Epithelial cell of prostate (primary cell): ENCODE measurements around the gene TOP1.

Experiments used
- DNase-seq: peaks from one replicate; pipeline ENCODE4 v3.0.0-alpha.2; 2011; ENCODE audit warnings: low read depth, low spot score
- H3K27ac ChIP-seq: fragments of 450-650 bp; 2 replicates; pipeline ENCODE4 v1.5.1; 2017; ENCODE audit warnings: mild to moderate bottlenecking

Gene TOP1

DNA sequence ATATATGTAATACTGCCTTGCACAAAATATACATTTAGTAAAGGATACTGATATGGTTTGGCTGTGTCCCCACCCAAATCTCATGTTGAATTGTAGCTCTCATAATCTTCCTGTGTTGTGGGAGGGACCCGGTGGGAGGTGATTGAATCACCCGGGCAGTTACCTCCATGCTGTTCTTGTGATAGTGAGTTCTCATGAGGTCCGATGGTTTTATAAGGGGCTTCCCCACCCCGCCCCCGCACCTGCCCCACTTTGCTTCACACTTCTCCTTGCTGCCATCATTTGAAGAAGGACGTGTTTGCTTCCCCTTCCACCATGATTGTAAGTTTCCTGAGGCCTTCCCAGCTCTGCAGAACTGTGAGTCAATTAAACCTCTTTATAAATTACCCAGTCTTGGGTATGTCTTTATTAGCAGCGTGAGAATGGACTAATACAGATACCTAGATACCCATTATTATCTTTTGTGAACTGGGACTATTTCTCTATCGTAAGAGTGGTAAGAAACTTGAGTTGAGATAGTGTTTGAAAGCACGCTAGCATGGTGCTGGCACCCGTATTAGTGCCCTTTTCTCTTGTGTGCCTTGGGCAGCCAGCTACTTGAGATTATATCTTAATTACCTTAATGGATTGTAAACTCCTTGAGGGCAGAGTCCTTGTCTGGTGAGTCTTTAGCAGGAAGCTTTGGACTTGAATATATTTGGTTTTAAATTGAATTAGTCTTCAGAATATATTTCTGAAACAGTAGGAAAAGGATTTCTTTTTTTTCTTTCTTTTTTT lies 25.6 kb downstream of the TOP1 start:
- no peak overlapping the region for H3K27ac ChIP-seq
- no peak for DNase-seq

DNA sequence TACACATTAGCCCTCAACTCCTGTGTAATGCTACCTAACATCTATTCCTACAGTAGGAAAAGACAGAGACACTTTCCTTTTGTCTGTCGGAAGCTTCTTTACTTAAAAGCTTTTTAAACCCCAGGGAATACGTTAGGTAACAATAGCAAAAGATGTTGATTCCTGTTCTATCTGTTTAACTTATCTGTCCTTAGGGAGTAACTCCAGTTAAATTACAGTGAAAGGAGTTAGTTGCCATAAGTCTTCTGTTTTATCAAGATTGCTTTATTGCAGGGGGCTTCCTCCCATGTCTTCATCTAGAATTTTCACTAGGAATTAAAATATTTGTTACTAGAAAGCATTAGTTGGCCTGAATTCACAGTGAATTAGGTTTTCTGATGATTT lies 26.2 kb downstream of the TOP1 start:
- DNase-seq = no peak
- no peak overlapping the region for H3K27ac ChIP-seq

DNA sequence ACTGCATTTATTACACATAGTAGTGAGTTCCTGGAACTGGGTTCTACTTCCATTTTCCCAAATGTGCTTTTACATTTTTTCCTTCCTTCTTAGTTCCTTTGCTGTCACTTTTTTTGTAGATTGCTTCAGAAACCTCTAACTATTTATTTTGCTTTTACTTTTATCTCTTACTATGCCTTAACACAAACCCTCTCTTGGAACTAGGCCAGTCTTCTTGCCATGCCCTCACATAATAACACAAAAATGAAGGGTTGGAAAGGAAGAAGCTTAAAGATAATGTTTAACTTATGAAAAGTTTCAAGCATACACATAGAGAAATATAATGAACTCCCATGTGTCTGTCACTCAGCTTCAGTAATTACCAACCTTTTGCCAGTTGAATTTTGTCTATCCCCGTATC lies 27.1 kb downstream of the TOP1 start:
- DNase-seq = no peak
- H3K27ac ChIP-seq = peak overlapping the region; percentile 1

DNA sequence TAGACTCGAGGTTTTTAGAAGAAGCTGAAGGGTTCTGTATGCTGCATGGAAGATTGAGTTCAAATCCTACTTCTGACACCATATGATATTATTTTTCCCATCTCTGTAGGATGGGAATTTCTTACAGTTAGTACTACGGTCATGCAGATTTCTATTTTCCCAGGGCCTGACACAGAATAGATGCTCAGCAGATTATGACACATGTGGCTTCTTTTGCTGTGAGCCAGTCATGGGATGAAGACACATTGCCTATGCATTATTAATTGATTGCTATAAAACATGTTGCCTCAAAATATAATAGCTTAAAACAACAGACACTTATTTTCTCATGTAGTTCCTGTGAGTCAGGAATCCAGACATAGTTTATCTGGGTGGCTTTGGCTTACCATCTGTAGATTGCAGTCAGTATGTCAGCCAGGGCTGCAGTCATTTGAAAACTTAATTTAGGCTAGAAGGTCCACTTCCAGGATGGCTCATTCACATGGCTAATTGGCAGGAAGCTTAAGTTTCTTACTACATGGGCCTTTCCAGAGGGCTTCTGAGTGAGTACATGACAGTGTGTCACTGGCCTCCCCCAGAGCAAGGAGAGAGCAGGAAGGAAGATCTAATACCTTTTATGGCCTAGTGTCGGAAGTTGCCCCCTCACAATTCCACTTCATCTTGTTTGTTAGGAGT lies 29.5 kb downstream of the TOP1 start:
- no peak for DNase-seq
- H3K27ac ChIP-seq = peak overlapping the region; percentile 30

DNA sequence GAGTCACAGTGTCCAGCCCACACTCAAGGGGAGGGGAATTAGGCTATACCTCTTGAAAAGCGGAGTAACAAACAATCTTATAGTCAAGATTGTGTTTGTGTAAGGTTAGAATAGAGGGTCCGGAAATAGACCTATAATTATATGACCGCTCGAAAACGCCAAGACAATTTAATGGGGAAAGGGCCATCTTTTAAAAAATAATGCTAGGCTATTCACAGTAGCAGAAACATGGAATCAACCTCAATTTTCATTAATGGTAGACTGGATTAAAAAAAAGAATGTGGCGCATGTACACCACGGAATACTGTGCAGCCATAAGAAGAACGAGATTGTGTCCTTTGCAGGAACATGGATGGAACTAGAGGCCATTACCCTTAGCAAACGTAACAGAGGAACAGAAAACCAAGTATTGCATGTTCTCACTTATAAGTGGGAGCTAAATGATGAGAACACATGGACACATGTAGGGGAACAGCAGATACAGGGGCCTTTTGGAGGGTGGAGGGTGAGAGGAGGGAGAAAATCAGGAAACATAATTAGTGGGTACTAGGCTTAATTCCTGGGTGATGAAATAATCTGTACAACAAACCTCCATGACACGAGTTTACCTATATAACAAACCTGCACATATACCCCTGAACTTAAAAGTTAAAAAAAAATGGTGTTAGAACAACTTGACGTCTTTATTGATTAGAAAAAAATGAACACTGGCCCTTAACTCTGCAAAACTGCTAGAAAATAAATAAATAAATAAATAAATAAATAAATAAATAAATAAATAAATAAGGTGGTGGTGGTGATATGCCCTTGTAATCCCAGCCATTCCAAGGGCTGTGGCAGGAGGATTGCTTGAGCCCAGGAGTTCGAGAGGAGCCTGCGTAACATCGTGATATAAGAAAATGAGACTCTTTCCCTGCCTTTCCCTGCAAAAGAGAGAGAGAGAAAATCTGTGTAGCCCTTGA lies 30.3 kb downstream of the TOP1 start:
- DNase-seq = no peak
- H3K27ac ChIP-seq = peak overlapping the region; percentile 30

DNA sequence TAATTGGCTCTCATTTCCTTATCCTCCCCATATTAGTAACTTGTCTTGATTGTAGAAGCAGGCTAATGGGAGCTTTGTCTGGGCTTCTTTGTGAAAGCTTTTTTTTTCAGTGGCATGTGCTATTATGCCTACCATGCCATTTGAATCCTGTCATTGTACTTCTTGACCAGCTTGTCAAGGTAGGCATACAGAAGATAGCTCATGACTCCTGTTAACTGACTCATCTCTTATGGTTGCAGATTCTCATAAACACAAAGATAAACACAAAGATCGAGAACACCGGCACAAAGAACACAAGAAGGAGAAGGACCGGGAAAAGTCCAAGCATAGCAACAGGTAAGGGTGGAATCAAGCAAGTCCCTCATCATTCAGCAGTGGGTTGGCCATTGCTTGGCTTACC lies 32.5 kb downstream of the TOP1 start:
- DNase-seq = no peak
- H3K27ac ChIP-seq = peak overlapping the region; percentile 20

DNA sequence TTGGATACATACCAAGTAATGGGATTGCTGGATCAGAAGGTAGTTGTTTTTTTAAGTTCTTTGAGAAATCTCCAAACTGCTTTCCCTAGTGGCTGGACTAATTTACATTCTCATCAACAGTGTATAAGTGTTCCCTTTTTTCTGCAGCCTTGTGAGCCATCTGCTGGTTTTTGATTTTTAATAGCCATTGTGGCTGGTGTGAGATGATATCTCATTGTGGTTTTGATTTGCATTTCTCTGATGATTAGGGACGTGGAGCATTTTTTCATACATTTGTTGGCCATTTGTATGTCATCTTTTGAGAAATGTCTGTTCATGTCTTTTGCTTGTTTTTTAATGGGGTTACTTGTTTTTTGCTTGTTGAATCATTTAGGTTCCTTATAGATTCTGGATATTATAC lies 34.8 kb downstream of the TOP1 start:
- no peak for DNase-seq

DNA sequence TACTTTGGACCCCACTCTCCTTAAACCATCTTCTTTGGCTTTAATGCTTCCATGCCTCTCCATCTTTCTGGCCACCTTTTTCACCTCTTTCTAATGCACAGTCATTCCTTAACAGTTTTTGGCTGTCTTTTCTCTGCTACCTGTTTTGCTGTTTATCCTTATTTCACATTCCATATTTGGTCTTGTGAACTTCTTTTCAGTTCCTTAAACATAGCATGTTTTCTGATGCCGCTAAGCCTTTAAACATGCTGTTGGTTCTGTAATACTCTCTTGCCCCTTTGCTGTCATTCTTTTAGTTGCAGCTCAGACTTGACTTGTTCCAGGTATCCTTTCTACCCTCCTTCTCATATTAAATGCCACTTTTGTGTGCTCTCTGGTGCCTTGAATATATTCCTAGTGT lies 35.8 kb downstream of the TOP1 start:
- no peak for DNase-seq
- no peak overlapping the region for H3K27ac ChIP-seq

More for the DNA sequence above, 34.8 kb downstream of the TOP1 start:
- H3K27ac ChIP-seq = no peak overlapping the region

DNA sequence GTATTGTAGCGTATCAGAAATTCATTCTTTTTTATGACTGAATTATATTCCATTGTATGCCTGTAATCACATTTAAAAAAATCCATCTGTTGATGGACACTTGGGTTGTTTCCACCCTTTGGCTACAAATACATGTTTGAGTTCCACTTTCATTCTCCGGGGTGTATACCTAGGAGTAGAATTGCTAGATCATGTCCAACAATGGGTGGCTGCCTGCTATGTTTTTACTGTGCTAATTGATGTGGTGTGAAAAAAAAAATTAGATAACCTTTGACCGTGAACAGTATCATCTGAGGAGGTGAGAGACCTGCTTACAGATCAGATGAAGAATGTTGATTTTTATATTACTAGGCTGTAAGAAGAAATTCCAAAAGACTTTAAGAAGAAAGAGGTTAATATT lies 37.1 kb downstream of the TOP1 start:
- DNase-seq = no peak
- no peak overlapping the region for H3K27ac ChIP-seq

DNA sequence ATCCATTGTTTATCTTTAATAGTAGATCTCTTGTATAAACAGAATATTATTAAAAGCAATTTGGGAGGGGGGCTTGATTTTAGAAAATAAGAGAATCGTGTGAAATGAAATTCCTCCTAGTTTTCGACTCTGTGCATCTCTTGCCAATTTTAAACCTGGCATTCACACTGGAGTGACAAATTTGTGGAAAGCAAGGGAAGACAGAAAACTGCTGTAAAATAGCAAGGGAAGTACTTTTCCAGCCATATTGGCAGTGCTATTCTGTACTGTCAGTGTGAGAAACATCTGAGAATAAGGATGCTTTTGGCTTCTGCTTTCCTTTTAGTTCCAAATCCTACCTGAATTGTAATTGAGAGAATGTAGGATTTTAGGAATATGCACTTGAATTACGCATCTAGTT lies 40.2 kb downstream of the TOP1 start:
- no peak for DNase-seq
- H3K27ac ChIP-seq = no peak overlapping the region

DNA sequence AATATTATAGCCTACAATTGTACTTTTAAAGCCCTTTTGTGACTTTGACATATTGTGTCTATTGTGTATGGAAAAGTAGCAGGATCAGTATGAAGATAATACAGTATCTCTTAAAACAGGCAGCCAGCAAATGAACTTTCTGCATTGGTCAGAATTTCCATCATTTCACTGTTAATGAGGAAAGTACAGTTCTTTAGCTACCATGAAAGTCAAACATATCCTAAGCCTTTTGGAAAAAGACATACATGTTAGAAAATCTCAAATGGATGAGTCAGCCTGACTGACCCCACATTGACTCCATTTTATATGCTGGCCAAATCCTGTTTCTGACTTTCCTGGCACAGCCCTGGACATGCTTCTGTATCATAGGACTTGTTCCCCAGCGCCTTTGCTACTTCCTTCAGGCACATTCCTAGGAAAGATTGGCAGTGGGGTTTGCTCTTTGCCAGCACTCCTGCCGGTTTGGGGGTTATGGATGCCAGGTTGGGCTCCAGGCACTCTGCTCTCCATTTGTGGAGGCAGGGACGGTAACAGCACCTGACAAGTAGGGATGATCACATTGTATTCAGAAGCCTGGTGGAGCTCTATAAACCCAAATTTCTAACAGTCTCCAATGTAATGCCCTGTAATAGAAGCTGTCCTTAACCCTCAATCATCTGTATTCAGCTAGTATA lies 43.7 kb downstream of the TOP1 start:
- DNase-seq = peak; percentile 39

DNA sequence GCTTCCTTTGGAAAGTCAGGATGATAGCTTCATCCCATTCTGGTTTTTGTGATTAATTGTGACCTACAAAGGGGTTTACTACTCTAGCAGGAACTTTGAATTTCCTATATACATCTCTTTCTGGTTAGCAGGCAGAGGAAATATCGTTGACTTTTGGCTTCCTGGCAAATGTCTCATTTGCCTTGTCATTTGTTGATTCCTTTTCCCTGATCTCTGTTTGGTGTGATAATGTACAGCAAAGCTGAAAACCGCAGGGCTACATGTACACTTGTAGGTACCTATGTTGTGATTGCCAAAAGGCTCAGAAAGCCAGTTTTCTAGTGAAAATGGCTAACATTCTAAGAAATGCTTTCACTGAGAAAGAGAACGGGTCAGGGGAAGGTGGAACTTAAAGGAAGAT lies 44.3 kb downstream of the TOP1 start:
- peak overlapping the region; percentile 52 for H3K27ac ChIP-seq
- DNase-seq = no peak

More for the DNA sequence above, 43.7 kb downstream of the TOP1 start:
- H3K27ac ChIP-seq = peak overlapping the region; percentile 52

DNA sequence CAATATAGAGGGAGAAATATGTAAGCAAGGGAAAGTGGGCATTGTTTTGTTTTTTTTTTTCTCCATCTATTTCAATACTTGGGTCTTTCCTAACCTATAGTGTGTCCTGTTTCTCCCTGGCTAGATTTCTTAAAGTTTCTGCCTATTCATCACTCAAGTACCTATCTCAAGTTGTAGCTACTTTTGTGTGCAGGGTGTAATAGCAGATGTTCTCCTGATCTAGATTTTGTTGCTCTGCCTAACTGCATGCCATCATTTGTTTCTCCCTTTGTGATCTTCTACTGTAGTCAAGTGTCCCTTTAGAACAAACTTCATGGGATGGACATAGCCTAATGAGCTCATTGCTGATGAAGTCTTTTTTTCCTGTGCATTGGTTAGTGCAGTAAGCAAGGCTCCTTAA lies 45.8 kb downstream of the TOP1 start:
- no peak overlapping the region for H3K27ac ChIP-seq
- DNase-seq = no peak

DNA sequence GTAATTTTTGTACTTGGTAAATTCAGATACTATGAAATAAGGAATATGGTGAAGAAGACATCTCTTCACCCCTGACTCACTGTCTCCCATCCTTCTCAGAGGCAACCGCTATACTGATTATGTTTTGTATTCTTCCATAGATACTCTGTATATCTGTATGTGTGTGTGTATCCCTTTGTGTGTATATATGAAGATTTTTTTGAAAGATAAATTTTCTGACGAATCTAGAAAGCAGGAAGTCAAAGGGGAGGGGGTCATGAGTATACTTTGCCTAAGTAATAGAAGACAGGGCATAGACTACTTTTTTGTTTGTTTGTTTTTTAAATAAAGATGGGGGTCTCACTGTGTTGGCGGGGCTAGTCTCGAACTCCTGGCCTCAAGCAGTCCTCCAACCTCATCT lies 48.2 kb downstream of the TOP1 start:
- no peak overlapping the region for H3K27ac ChIP-seq
- DNase-seq = no peak

DNA sequence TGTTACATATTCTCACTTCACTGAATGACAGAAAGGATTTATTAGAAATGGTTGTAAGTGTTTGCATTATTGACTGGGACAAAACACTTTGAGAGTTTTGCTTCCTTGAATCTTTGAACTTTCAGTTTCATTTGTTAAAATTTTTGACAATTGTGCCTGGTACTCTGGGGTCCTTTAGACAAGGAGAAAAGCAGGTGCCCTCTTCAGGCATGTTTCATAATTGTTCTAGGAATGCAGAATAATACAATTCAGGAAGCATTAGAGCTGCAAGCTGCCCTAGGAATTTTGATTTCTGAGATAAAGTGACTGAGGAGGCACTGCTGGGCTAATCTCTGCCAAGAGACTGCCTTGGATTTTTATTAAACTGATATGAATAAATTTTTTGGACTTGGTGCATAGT lies 49.7 kb downstream of the TOP1 start:
- no peak overlapping the region for H3K27ac ChIP-seq
- no peak for DNase-seq

DNA sequence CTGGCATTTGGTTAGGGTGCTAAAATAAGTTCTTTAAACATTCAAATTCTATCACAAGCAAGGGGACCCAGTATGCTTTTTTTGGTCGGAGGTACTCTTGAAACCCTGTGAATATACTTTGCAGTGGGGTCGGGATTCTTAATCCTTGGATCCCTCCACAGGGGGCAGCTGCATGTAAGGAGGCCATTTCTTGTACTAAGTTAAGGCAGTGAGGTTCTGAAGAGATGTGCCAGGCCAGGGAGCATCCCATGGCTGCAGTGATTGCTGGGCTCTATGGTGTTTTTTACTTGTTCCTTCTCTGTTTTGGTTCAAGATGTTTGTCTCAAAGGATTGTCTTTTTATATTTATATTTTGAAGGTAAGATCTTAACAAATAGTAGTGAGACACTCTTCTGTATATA lies 50.4 kb downstream of the TOP1 start:
- no peak overlapping the region for H3K27ac ChIP-seq
- no peak for DNase-seq

DNA sequence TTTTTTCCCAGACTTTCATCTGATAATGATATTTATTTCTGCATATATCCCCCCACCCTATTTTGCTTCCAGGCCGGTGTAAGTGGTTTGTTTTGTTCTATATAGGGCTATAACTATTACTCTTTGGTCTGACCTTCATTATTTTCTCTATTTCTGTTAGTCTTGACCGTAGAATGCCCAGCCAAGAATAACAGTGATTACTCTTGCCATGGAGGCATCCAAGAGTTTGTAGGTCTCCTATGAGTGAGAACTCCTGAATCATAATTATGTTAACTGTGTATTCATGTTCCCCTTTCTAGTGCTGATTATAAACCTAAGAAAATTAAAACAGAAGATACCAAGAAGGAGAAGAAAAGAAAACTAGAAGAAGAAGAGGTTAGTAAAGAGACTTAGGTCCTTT lies 52.2 kb downstream of the TOP1 start:
- no peak for DNase-seq
- H3K27ac ChIP-seq = no peak overlapping the region

DNA sequence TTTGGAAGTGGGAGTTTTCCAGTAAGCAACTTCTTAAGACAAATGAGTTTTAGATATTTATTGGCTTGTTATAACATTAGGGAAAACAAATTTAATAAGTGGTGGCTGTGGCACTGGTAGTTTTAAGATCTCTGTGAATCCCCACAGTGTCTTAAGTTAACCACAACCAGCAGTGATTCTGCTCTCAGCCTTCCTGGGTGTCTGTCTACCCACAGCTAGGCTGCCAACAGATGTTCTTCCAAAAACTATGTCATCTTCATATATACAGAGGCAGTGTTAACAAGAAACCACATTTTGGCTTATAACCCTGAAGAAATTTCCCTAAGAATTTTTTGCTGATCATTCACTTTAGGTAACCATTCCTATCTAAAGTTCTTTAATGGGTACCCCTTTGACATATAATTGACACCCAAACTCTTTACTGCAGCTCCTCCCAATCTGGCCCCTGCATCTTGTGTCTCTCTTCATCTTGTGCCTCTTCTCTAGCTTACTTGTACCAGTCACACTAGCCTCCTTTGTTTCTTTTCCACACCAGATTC lies 52.7 kb downstream of the TOP1 start:
- no peak overlapping the region for H3K27ac ChIP-seq
- no peak for DNase-seq

DNA sequence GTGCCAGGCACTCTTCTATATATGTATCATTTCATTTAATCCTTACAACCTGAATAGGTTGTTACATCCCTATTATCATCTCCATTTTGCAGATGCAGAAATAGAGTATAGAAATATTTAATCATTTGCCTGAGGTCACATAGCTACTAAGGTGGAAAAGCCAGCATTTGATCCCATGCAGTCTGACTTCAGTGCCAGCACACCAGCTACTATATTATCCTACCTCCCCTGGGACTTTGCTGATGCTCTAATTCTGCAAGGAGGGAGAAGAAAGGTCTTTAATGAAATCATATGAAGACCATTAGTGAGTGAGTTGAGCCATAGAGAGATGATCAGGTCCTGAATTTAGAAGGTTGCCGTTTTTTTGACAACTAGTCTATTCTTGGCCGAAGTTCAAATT lies 53.7 kb downstream of the TOP1 start:
- no peak for DNase-seq
- H3K27ac ChIP-seq = no peak overlapping the region

DNA sequence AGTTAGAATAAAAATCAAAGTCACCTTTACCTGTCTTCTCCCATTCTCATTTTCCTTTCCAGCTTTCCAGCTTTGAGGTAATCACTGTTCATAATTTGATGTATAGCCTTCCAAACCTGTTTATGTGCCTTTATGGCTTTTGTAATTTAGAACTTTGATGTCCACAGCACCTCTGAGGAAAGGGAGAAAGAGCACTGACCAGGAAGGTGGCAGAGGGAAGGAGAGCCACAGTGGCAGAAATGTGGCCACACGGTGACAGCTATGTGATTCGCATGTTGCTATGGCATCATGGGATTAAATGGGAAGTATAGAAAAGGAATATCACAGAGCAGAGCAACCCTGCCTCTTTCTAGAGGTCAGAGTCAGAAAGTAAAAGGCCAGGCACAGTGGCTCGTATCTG lies 57.0 kb downstream of the TOP1 start:
- no peak overlapping the region for H3K27ac ChIP-seq
- no peak for DNase-seq
